Measurements from ENCODE around the gene RTKN. TPM values are rescaled to one million over a fixed set of nuclear protein-coding genes. Genes with fewer than 3 reads are reported as not detected.

The RTKN gene
- total and polyA plus RNA-seq, 10 of the 15 experiments (the other 5 are each of a cell fraction or from before 2014, with no cell fraction given), result 0.50 to 12.3 (median 5.4) TPM

DNA sequence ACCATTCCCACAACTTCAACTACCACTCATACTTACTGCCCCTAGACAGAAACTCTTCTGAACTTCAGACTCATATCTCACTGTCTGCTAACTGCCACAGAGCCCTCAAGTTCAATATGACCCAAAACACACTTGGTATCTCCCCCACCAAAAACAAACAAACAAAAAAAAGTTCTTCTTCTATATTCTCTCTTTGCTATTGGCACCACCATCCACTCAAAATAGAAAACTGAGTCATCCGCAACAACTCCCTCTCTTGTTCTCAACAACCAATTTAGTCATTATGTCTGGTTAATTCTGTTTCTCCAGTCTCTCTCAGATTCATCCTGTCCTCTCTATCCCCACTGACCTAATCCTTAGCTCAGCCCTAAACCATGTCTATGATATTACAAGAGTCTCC lies 54.4 kb downstream of the RTKN start (continued):
- TF ChIP-seq, protein P1, sequence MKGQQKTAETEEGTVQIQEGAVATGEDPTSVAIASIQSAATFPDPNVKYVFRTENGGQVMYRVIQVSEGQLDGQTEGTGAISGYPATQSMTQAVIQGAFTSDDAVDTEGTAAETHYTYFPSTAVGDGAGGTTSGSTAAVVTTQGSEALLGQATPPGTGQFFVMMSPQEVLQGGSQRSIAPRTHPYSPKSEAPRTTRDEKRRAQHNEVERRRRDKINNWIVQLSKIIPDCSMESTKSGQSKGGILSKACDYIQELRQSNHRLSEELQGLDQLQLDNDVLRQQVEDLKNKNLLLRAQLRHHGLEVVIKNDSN (IDR thresholded peaks at IDR 0.05; ENCODE audit: borderline replicate concordance, extremely low read length, insufficient read depth, low read depth, low read length), result no peak

- RAD21 ChIA-PET (ENCODE audit: unreplicated experiment), result no interaction called here
- H3K9me3 ChIP-seq (replicated peaks; ENCODE audit: control insufficient read depth, insufficient read depth, low read length), result no peaks in the 10 kb centered on the region
- POLR2A ChIA-PET, result no interaction called here
- DNase-seq (ENCODE audit: low read depth, low spot score) (no peak), FAIRE-seq (no peak), ATAC-seq (no peak)
- H4K20me1 ChIP-seq (ENCODE audit: control insufficient read depth, insufficient read depth), result peaks cover 3% of the 10 kb centered on the region; the same call in 1 of the 2 replicates
- H3K9ac ChIP-seq (ENCODE audit: control insufficient read depth, insufficient read depth, low read length), result no peak overlapping the region
- no peak overlapping the region for H3K4me2 ChIP-seq (ENCODE audit: control insufficient read depth, insufficient read depth)
- in situ Hi-C loops (cut with MboI) (no loop called here), intact Hi-C loops (cut with micrococcal nuclease; ENCODE audit: unreplicated experiment) (no loop called here)
- H3K79me2 ChIP-seq (ENCODE audit: control insufficient read depth, insufficient read depth, low read length), result peaks cover 19% of the 10 kb centered on the region
- TF ChIP-seq CEBPB (IDR thresholded peaks at IDR 0.05; ENCODE audit: borderline replicate concordance in 1 of 2, low read depth in 2 of 2, low read length in 2 of 2) (no peak), TARDBP (IDR thresholded peaks at IDR 0.05; ENCODE audit: borderline replicate concordance) (no peak), BHLHE40 (IDR thresholded peaks at IDR 0.05; ENCODE audit: borderline replicate concordance in 1 of 2, low read depth in 2 of 2, low read length in 1 of 2) (no peak), E2F4 (IDR thresholded peaks at IDR 0.05; ENCODE audit: low read depth, low read length) (no peak), ZNF207 (IDR thresholded peaks at IDR 0.05; ENCODE audit: borderline replicate concordance) (no peak), ZBTB4 (CRISPR knock-in tag; IDR thresholded peaks at IDR 0.05) (no peak), EZH2 (IDR thresholded peaks at IDR 0.05; ENCODE audit: borderline replicate concordance, control insufficient read depth, low read depth, low read length) (no peak), SRF (IDR thresholded peaks at IDR 0.05; ENCODE audit: low read depth in 2 of 2, low read length in 2 of 2) (no peak)
- TF ChIP-seq, protein P1 (IDR thresholded peaks at IDR 0.05; ENCODE audit: borderline replicate concordance, extremely low read length, insufficient read depth, low read depth, low read length), result no peak
- TF ChIP-seq, protein P2, sequence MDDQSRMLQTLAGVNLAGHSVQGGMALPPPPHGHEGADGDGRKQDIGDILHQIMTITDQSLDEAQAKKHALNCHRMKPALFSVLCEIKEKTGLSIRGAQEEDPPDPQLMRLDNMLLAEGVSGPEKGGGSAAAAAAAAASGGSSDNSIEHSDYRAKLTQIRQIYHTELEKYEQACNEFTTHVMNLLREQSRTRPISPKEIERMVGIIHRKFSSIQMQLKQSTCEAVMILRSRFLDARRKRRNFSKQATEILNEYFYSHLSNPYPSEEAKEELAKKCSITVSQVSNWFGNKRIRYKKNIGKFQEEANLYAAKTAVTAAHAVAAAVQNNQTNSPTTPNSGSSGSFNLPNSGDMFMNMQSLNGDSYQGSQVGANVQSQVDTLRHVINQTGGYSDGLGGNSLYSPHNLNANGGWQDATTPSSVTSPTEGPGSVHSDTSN (IDR thresholded peaks at IDR 0.05; ENCODE audit: insufficient replicate concordance, low read depth, low read length), result no peak
- TF ChIP-seq, protein P3, sequence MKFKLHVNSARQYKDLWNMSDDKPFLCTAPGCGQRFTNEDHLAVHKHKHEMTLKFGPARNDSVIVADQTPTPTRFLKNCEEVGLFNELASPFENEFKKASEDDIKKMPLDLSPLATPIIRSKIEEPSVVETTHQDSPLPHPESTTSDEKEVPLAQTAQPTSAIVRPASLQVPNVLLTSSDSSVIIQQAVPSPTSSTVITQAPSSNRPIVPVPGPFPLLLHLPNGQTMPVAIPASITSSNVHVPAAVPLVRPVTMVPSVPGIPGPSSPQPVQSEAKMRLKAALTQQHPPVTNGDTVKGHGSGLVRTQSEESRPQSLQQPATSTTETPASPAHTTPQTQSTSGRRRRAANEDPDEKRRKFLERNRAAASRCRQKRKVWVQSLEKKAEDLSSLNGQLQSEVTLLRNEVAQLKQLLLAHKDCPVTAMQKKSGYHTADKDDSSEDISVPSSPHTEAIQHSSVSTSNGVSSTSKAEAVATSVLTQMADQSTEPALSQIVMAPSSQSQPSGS (IDR thresholded peaks at IDR 0.05; ENCODE audit: low read length), result no peak
- H3K36me3 ChIP-seq (ENCODE audit: control insufficient read depth in 2 of 2, insufficient read depth in 2 of 2, low read length in 1 of 2), result no peaks in the 10 kb centered on the region; a peak in 1 of 4 replicates
- no peak overlapping the region for H2AFZ ChIP-seq (ENCODE audit: control insufficient read depth, low read depth, low read length)
- H3K4me3 ChIP-seq, result no peak overlapping the region
- SMC1A ChIA-PET (ENCODE audit: uncharacterized antibody, unreplicated experiment), result no interaction called here
- 92% methylated on average over 8 of the region's 8 CpGs for WGBS (ENCODE audit: insufficient coverage, insufficient replicate concordance, low lambda C conversion rate, missing lambda C conversion rate)
- CTCF ChIA-PET, result interaction anchor here (1.5 kb wide), 1 partner anchor 50 kb away, joined by 5 read pairs; no protein-coding TSS in a partner anchor
- BruUV-seq (replicated peaks), result no TSS peak
- no peaks in the 10 kb centered on the region for H3K4me1 ChIP-seq (ENCODE audit: control insufficient read depth, insufficient read depth, low read length)
- no peak overlapping the region for H3K27ac ChIP-seq (ENCODE audit: control insufficient read depth, insufficient read depth)
- H3K27me3 ChIP-seq (replicated peaks in 1 of 2; ENCODE audit: control insufficient read depth in 2 of 2, insufficient read depth in 2 of 2, low read length in 1 of 2), result no peaks in the 10 kb centered on the region
Measured at GRCh38 chr2:74385396-74385795, 56.3 kb downstream of the RTKN start.
